GM12874 (cell line): ENCODE measurements around the gene DLG1.

Source experiments
- TF ChIP-seq, protein P1 (sequence below): IDR thresholded peaks from 2 replicates; pipeline ENCODE4 v1.5.1; 2011; ENCODE audit warnings: low read depth, mild to moderate bottlenecking, control low read depth, low read length, moderate library complexity; ENCODE audit not compliant: insufficient read depth

The DLG1 gene

DNA sequence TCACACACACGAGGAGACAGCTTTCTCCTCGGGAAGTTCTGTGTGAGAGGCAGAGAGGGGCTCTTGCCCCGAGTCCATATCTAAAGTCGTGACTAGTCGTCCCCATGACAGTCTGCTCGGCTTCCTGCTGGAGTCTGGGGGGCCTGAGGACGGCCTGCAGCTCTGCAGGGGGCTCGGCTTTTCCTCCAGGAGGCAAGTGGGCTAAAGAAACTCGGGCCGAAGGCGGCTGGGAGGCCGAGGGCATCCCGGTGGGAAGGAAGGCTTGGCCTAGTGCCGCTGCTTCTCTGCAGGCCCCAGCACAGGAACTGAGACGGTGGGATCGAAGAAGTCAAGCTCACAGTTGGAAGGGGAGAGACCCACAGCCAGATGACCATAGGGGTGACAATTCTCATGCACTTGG, 304.4 kb downstream of the DLG1 start:
- TF ChIP-seq, protein P1, sequence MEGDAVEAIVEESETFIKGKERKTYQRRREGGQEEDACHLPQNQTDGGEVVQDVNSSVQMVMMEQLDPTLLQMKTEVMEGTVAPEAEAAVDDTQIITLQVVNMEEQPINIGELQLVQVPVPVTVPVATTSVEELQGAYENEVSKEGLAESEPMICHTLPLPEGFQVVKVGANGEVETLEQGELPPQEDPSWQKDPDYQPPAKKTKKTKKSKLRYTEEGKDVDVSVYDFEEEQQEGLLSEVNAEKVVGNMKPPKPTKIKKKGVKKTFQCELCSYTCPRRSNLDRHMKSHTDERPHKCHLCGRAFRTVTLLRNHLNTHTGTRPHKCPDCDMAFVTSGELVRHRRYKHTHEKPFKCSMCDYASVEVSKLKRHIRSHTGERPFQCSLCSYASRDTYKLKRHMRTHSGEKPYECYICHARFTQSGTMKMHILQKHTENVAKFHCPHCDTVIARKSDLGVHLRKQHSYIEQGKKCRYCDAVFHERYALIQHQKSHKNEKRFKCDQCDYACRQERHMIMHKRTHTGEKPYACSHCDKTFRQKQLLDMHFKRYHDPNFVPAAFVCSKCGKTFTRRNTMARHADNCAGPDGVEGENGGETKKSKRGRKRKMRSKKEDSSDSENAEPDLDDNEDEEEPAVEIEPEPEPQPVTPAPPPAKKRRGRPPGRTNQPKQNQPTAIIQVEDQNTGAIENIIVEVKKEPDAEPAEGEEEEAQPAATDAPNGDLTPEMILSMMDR = no peak
